Measurements from ENCODE around the gene KRTAP10-5.
"Not testable (repeated sequence)": the region's sequence is repeated elsewhere in the genome, so short reads cannot be mapped to it uniquely, and the experiment has no call there.

KRTAP10-5 gene

DNA sequence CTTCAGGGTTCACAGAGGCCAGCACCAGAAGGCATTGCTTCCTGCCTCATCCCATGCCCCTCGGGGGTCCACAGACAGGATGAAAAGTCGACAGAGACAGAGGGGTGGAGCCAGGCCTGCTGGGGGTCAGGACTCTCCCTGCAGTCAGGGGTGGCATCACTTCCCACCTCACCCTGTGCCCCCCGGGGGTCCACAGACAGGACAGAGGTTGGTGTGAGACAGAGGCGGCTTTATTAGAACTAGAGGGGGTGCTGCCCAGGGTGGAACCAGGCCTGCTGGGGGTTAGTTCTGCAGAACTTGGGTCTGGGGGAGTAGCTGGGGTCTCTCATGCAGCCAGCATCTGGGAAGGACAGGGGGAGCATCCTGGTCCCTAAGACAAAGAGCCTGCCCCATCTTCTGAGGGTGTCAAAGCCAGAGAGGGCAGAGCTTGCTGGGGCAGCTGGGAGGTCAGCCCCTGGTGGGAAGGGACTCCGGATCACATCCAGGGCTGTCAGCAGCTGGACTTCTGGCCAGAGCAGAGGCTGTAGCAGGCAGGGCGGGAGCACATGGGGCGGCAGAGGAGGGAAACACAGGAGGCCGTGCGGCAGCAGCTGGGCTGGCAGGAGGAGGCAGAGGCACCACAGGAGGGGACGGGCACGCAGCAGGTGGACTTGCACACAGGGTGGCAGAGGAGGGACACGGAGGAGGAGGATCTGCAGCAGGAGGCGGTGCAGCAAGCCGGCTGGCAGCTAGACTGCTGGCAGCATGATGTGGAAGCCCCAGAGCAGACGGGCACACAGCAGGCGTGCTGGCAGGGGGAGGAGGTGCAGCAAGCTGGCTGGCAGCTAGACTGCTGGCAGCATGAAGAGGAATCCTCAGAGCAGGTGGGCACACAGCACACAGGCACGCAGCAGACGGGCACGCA is 10.7 kb upstream of the KRTAP10-5 start:
- DNase-seq, result not testable (repeated sequence)

DNA sequence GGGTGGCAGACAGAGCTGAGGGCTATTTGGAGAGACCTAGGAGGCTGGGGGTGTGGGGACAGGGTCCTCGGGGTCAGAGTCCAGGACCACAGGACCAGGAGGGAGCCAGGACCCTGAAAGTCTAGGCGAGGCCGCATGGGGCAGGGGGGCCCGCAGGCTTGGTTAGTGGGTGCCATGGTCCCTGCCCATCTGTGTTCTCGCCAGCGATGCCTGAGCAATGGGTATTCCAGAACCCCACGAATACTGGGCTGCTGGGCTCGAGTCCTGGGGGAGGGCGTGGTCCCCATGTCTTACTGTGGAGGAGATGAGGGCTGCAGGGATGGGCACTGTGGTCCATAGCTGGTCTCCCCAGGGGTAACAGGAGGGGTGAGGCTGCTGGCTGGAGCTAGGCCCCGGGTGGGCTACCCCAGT is 9.9 kb upstream of the KRTAP10-5 start:
- no peak for DNase-seq

DNA sequence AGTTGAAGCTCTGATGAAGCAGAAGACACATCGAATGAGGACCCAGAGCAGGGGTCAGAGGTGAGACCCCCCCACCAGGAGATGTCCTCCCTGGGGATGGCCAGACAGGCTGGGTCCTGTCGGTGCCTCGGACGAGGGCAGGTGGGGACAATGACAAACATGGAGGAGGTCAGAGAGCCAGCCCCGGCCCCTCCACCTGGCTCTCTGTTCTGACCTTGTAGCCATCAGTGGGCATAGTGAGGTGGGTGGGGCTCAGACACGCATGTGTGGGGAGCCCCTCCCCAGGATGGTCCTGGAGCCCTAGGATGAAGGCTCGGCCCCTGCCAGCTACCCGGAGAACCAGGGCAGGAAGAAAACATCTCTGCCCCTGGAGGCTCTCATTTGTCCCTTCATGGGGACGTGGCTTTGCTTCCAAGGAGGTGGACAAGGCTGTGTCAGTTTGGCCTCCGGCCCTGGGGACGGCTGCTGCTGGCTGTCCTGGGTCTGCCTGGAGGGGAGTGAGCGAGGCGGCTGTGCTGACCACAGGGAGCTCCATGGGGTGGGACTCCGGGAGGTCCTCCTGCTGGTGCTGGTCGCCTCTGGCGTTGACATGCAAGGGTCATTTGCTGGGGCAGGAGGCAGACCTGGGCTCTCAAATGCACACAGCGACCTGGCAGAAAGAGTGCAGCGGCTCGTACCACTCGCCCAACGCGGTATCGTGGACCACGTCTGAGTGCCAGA is 9.3 kb upstream of the KRTAP10-5 start:
- DNase-seq, result no peak

DNA sequence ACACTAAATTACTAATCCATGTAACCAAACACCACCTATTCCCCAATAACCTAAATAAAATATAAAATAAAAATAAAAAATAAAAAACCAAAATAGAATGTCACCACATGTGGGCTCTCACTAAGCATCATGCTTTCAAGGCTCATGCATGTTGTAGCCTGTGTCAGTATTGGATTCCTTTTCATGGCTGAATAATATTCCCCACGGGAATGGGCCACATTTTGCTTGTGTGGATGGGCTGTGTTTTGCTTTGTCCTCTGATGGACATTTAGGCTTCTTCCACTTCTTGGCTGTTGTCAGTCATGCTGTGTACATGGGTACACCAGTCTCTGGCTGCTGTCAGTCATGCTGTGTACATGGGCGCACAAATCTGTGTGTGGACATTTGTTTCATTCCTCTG is 8.7 kb upstream of the KRTAP10-5 start:
- no peak for DNase-seq

DNA sequence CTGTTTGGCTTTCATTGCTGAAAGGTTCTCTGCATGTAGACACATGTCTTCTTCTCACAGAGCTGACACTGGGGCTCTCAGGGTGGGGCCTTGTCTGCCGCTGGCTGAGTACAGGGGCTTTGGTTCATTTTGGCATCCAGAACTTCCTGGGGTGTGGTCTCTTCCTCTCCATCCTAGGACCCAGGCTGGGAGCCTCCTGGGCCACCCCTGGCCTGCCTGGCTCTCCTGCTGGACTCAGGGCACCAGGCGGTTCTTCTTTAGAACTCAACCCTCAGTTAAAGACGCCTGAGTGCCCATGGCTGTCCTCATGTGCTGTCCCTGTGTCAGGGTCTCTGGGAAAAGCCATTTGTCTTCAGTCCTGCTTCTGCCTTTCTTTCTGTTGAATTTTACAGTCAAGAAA is 5.5 kb upstream of the KRTAP10-5 start:
- no peak for DNase-seq

DNA sequence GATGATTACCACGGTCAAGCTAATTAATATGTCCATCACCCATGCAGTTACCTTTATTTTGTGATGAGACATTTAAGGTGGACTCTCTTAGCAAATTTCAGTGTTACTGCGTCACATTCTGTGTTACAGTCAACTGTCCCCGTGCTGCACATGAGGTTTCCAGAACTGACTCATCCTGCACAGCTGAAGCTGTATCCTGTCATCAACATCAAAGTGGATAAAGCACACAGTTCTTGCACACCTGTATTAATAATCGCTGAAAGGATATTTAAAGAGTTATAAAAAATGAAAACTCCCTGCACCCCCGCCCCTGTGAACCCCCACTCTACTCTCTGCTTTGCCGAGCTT is 3.4 kb upstream of the KRTAP10-5 start:
- DNase-seq, result no peak

DNA sequence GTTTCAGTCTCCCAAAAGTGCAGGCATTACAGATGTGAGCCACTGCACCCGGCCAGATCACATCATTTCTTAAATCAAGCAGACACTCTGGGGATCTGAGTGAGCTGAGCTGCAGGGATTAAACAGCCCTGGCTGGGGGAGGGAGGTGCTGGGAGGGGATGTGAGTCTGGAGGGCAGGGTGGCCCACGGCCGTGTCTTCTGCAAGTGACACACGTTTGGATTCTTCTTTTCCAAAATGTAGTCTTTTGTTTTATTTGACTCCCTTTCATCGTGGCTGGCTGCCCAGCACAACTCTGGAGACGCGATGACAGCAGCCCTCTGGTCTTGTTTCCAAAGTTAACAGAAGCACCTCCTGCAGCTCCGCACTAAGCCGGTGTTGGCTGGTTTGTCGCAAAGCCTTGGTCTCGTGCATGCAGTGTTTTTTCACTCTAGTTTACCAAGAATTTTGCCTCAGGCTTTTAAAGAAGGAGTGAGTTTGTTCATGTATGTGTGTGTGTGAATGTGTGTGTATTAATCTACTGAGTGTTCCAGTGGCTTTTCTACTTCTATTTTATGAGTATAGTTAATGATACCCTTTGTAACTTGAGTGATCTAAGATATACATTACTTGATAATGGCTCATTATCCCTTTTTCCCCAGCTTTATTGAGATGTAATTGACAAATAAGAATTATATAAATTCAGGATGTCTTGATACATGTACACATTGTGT is 2.8 kb upstream of the KRTAP10-5 start:
- DNase-seq, result no peak

DNA sequence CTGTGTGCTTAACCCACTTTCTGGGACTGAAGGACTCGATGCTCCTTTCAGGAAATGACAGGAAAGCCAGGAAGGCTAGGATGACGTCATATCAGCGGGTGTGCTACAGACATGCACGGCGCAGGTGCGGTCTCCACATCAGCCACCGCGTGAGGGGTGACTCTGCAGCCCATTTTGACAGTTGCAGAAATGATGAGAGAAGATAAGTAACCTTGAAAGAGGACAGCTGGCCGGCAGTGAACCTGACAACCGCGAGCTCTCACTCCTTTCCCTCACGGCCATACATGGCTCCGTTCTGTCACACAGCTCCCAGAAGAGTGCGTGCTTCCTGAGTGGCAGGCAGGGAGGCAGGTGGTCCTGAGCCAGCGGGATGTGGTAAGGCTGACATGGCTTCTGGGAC is 1.7 kb upstream of the KRTAP10-5 start:
- no peak for DNase-seq

DNA sequence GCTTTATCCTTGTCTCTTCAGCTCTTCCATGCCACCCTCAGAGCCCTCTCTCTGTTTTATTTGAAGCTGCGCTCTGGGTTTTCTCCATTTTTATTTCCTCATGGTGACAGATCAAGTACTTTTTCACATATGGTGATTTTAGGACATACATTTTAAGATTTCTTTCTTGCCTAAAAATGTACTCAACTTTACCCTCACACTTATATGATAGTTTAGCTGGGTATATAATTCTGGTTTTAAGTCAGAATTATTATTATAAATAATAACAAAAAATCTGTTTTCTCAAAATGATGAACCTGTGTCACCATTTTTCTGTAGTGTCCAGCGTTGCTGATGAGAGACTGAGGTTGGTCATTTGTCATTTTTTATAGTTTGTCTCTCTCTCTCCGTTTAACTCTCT is 754 bp upstream of the KRTAP10-5 start:
- DNase-seq, result no peak

DNA sequence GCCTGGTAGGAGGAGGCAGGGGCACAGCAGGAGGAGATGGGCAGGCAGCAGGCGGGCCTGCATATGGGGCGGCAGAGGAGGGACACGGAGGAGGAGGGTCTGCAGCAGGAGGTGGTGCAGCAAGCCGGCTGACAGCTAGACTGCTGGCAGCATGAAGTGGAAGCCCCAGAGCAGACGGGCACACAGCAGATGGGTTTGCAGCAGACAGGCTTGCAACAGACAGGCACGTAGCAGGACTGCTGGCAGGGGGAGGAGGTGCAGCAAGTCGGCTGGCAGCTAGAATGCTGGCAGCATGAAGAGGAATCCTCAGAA is 615 bp downstream of the KRTAP10-5 start:
- no peak for DNase-seq

DNA sequence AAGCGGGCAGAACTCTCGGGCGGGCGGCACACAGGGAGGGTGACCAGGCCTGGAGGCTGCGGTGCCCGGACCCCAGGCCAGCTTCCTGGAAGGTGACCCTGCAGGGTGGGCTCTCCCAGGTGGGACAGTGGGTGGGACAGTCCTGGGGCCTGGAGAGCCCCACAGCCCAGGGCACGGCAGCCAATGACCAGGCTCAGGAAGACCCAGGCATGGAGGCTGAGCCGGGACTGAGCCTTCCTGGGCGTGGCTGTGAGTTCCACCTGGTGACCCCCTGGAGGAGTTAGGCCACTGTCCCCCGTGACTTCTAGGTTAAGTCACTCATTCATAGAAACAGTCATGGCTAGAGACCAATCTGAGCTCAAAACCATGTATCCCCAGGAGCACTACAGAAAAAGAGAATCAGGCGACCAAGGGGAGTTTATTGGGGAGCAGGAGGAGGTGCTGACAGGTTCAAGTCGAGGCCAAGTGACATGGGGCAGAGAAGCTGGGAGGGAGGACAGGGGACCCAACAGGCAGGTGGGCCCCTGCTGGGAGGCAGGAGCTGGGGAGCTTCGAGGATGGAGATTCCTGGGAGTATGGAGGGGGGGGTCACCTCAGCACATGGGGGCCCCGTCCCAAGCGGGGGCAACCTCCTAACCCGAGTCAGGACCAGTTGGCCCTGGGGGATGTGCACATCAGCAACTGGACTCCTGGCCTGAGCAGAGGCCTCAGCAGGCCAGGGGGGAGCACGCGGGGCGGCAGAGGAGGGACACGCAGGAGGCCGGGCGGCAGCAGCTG is 1.2 kb downstream of the KRTAP10-5 start:
- no peak for DNase-seq

DNA sequence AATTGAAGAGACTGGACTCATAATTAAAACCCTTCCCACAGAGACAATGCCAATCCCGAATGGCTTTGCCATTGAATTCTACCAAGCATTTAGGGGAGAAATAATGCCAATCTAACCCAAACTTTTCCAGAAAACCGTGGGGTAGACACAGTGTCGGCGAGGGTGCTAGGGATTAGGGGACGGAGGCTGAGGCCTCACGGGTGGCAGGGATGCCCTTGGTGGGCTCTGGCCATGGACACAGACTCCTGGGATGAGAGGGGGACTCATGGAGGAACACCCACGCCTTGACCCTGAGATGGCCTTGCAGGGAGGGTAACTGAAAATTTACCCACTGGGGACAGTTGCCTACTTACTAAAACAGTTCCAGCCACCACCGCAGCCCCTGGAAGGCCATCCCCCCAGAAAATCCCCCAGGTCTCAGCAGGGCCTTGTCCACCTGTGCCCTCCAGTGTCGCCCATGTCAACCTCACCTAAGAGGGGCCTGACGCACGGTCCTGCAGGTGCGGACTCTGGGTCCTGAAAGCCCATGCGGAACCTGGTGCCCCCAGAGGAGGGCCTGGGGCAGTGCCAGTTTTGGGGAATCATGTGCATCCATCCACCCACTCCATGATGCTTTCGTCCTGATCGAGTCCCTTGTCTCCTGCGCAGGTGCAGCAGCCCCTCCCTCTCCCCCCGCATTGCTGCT is 1.9 kb downstream of the KRTAP10-5 start:
- no peak for DNase-seq

DNA sequence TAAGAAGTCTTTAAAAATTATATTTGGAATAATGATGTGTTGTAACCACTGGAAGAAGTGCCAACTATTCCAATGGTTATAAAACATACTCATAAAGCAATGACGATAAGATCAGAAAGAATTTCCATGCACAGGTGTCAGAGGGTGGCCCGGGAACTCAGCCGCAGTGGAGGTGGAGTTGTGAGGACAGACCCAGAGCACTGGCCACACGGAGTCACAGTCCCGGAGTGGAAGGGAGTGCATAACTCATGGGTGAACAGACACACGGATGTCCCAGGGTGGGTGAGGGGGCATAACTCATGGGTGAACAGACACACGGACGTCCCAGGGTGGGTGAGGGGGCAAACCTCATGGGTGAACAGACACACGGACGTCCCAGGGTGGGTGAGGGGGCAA is 4.4 kb downstream of the KRTAP10-5 start:
- no peak for DNase-seq

DNA sequence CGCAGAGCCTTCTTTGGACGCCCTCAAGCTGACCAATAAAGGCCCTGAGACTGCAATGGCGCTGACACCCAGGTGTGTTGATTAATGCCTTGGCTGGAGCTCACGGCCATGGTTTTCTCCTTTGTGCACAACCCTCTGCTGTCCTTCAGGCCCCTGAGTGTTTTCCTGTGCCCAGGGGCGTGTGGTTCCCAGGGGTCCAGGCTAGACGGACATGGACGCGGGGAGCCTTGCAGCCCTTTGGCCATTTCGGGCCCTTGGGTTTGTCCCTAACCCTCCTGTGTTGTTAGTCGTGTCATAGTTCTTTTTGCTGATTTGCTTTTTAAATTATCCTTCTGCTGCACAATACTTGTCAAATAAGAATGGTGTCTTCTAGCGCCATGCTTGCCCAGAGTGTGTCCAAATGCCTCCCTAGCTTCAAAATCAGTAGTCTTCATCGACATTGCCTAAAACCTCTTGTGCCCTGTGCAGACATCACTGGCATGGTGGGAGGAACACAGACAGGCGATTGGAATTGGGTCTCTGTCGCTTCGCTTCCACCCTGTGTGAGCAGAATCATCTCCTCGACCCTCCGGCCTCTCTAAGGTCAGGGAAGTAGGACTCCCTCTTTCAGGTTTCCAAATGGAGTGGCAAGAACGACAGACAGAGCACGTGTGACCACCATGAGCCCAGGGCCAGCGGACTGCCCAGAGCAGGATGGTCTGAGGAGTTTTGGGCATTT is 4.9 kb downstream of the KRTAP10-5 start:
- DNase-seq, result no peak

DNA sequence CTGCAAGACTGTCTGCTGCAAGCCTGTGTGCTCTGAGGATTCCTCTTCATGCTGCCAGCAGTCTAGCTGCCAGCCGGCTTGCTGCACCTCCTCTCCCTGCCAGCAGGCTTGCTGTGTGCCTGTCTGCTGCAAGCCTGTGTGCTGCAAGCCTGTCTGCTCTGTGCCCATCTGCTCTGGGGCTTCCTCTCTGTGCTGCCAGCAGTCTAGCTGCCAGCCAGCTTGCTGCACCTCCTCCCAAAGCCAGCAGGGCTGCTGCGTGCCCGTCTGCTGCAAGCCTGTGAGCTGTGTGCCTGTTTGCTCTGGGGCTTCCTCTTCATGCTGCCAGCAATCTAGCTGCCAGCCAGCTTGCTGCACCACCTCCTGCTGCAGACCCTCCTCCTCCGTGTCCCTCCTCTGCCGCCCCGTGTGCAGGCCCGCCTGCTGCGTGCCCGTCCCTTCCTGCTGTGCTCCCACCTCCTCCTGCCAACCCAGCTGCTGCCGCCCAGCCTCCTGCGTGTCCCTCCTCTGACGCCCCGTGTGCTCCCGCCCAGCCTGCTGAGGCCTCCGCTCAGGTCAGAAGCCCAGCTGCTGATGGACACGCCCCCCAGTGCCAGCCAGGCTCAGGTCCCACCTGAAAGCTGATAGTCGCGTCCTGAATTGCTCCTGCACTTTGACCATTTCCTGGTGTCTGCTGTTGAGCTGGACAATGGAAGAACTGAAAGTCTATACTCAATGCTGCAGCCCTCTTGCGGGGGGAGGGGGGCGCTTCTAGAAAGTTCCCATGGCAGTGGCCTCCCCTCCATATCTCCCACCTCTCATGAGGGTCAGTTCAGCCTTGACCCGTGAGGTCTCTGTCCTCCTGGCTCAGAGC is 5.7 kb downstream of the KRTAP10-5 start:
- DNase-seq, result no peak

DNA sequence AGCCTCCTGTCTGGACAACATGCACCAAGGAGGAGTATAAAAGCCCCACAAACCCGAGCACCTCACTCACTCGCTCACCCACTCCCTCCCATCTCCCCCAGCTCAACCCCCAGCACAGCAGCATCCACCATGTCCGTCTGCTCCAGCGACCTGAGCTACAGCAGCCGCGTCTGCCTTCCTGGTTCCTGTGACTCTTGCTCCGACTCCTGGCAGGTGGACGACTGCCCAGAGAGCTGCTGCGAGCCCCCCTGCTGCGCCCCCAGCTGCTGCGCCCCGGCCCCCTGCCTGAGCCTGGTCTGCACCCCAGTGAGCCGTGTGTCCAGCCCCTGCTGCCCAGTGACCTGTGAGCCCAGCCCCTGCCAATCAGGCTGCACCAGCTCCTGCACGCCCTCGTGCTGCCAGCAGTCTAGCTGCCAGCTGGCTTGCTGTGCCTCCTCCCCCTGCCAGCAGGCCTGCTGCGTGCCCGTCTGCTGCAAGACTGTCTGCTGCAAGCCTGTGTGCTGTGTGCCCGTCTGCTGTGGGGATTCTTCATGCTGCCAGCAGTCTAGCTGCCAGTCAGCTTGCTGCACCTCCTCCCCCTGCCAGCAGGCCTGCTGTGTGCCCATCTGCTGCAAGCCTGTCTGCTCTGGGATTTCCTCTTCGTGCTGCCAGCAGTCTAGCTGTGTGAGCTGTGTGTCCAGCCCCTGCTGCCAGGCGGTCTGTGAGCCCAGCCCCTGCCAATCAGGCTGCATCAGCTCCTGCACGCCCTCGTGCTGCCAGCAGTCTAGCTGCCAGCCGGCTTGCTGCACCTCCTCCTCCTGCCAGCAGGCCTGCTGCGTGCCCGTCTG is 6.6 kb downstream of the KRTAP10-5 start, which contains the start of gene KRTAP10-4:
KRTAP10-4 (plus strand) TSS at position 100 of the 827 bp plus-strand sequence; CDS start at position 130, 30 bp downstream.
- DNase-seq, result not testable (repeated sequence)

DNA sequence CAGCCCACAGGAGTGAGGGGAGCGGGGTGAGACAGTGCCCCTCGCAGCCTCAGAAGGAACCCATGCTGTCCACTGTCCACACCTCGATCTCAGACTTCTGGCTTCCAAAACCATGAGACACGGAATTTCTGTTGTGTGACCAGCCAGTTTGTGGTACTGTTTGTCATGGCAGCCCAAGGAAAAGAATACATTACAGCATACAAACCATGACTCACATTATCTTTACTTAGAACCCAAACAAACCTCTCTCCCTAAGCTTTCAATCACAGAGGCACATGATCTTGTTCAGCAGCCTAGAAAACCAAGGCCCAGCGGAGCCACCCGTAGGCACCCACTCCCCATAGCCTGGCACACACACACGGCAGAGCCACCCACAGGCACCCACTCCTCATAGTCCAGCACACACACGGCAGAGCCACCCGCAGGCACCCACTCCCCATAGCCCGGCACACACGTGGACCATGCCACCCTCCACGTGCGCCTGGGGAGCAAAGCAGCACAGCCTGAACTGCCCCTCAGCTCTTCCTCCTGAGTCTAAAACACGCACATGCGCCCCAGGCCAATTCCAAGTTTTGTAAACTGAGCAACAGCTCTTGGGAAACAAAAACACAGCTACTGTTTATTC is 7.3 kb downstream of the KRTAP10-5 start:
- DNase-seq, result no peak

Data from right kidney (tissue), 1 donor.